ENCODE results near the gene SLC45A3. TPM values are rescaled to one million over a fixed set of nuclear protein-coding genes. Genes with fewer than 3 reads are reported as not detected.

Gene SLC45A3
- total and polyA plus RNA-seq, 2 donors (not counting 1 experiment from before 2014, with no cell fraction given), result 0.90 to 1.5 TPM

GRCh38 chr1:205676597-205676996, 3.7 kb downstream of the SLC45A3 start:
- TF ChIP-seq EZH2 (IDR thresholded peaks at IDR 0.05; ENCODE audit: low read length, missing control alignments), result no peak
- TF ChIP-seq CTCF (conservative IDR thresholded peaks at IDR 0.05 in 1 of 2, IDR thresholded peaks at IDR 0.05 in 1 of 2; ENCODE audit: low read depth in 1 of 2, low read length in 2 of 2), result no peak
- H3K79me2 ChIP-seq (ENCODE audit: control insufficient read depth, insufficient read depth, low read length), result no peaks in the 10 kb centered on the region
- no peak overlapping the region for H3K27ac ChIP-seq (ENCODE audit: insufficient read depth, low read length)
- H3K9ac ChIP-seq (ENCODE audit: insufficient read depth, low read length), result no peak overlapping the region
- no peaks in the 10 kb centered on the region for H3K36me3 ChIP-seq (ENCODE audit: control insufficient read depth, insufficient read depth, low read length)
- H3K4me3 ChIP-seq (replicated peaks in 1 of 4; ENCODE audit: control extremely low read depth in 1 of 4, insufficient read depth in 1 of 4, low read depth in 3 of 4, low read length in 4 of 4), result no peak overlapping the region
- no peaks in the 10 kb centered on the region for H4K20me1 ChIP-seq (ENCODE audit: control insufficient read depth, extremely low read depth, insufficient read depth, low read length)
- no peaks in the 10 kb centered on the region for H3K9me3 ChIP-seq (ENCODE audit: control insufficient read depth, insufficient read depth, low read depth, low read length)
- peaks cover 7% of the 10 kb centered on the region for H3K4me1 ChIP-seq (ENCODE audit: control insufficient read depth, extremely low read depth, insufficient read depth, low read length)
- H3K27me3 ChIP-seq (ENCODE audit: control insufficient read depth, insufficient read depth, low read length), result peaks cover 5% of the 10 kb centered on the region
- no peak overlapping the region for H3K4me2 ChIP-seq (ENCODE audit: extremely low read depth, insufficient read depth, low read length)
- no peak overlapping the region for H2AFZ ChIP-seq (ENCODE audit: low read length)
- no peak for DNase-seq (ENCODE audit: low read depth in 2 of 2)

GRCh38 chr1:205676002-205676401, 4.3 kb downstream of the SLC45A3 start:
- H3K4me3 ChIP-seq (replicated peaks in 1 of 4; ENCODE audit: control extremely low read depth in 1 of 4, insufficient read depth in 1 of 4, low read depth in 3 of 4, low read length in 4 of 4), result no peak overlapping the region
- no peaks in the 10 kb centered on the region for H3K36me3 ChIP-seq (ENCODE audit: control insufficient read depth, insufficient read depth, low read length)
- no peak overlapping the region for H3K9ac ChIP-seq (ENCODE audit: insufficient read depth, low read length)
- H4K20me1 ChIP-seq (ENCODE audit: control insufficient read depth, extremely low read depth, insufficient read depth, low read length), result no peaks in the 10 kb centered on the region
- no peak overlapping the region for H2AFZ ChIP-seq (ENCODE audit: low read length)
- no peak for DNase-seq (ENCODE audit: low read depth in 2 of 2)
- no peak overlapping the region for H3K27ac ChIP-seq (ENCODE audit: insufficient read depth, low read length)
- no peaks in the 10 kb centered on the region for H3K9me3 ChIP-seq (ENCODE audit: control insufficient read depth, insufficient read depth, low read depth, low read length)
- no peaks in the 10 kb centered on the region for H3K79me2 ChIP-seq (ENCODE audit: control insufficient read depth, insufficient read depth, low read length)
- no peak for TF ChIP-seq CTCF (conservative IDR thresholded peaks at IDR 0.05 in 1 of 2, IDR thresholded peaks at IDR 0.05 in 1 of 2; ENCODE audit: low read depth in 1 of 2, low read length in 2 of 2)
- TF ChIP-seq EZH2 (IDR thresholded peaks at IDR 0.05; ENCODE audit: low read length, missing control alignments), result no peak
- H3K4me2 ChIP-seq (ENCODE audit: extremely low read depth, insufficient read depth, low read length), result no peak overlapping the region
- H3K4me1 ChIP-seq (ENCODE audit: control insufficient read depth, extremely low read depth, insufficient read depth, low read length), result peaks cover 7% of the 10 kb centered on the region
- H3K27me3 ChIP-seq (ENCODE audit: control insufficient read depth, insufficient read depth, low read length), result no peaks in the 10 kb centered on the region

DNA sequence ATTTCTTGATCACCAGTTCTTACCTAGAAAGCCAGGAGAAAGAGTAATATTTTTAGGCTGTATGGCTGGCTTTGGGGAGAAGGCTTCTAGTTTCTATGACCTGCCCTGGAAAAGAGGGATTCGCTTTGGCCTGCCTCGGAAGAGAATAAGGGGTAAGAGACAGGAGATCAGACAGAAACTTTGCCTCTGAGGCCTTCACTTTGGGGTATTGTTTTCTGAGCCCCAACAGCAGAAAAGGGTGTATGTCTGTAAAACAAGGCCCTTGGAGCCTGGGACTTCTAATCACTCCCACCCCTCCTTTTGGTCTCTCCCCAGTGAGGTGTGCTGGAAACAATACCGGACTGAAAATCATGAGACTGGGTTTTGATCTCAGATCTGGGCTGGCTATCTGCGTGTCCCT, 5.1 kb downstream of the SLC45A3 start:
- Histone ChIP-seq H3K79me2 (ENCODE audit: control insufficient read depth, insufficient read depth, low read length) (no peaks in the 10 kb centered on the region), H3K9me3 (ENCODE audit: control insufficient read depth, insufficient read depth, low read depth, low read length) (no peaks in the 10 kb centered on the region), H3K4me3 (replicated peaks in 1 of 4; ENCODE audit: control extremely low read depth in 1 of 4, insufficient read depth in 1 of 4, low read depth in 3 of 4, low read length in 4 of 4) (no peak overlapping the region), H3K9ac (ENCODE audit: insufficient read depth, low read length) (no peak overlapping the region), H3K27me3 (ENCODE audit: control insufficient read depth, insufficient read depth, low read length) (no peaks in the 10 kb centered on the region), H3K4me1 (ENCODE audit: control insufficient read depth, extremely low read depth, insufficient read depth, low read length) (peaks cover 7% of the 10 kb centered on the region), H2AFZ (ENCODE audit: low read length) (no peak overlapping the region), H4K20me1 (ENCODE audit: control insufficient read depth, extremely low read depth, insufficient read depth, low read length) (no peaks in the 10 kb centered on the region), H3K4me2 (ENCODE audit: extremely low read depth, insufficient read depth, low read length) (no peak overlapping the region), H3K27ac (ENCODE audit: insufficient read depth, low read length) (no peak overlapping the region), H3K36me3 (ENCODE audit: control insufficient read depth, insufficient read depth, low read length) (no peaks in the 10 kb centered on the region)
- no peak for DNase-seq (ENCODE audit: low read depth in 2 of 2)
- TF ChIP-seq CTCF (conservative IDR thresholded peaks at IDR 0.05 in 1 of 2, IDR thresholded peaks at IDR 0.05 in 1 of 2; ENCODE audit: low read depth in 1 of 2, low read length in 2 of 2), result no peak
- TF ChIP-seq EZH2 (IDR thresholded peaks at IDR 0.05; ENCODE audit: low read length, missing control alignments), result no peak

Measured in fibroblast of lung (primary cell).